Measurements from ENCODE around the gene MBD4.

The MBD4 gene

DNA sequence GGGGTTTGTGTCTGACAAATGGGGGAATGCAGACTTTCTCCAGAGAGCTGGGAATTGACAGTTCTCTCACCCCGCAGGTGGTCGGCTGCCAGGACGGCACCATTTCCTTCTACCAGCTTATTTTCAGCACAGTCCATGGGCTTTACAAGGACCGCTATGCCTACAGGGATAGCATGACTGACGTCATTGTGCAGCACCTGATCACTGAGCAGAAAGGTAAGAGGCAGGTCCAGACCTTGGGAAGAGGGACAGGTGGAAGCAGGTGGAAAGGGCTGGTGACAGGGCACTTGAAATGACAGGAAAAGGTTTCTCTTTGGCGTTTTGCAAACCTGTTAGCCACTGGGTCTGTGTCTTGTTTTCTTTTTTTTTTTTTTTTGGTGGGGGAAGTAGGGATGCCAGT is 36.8 kb upstream of the MBD4 start:
- H3K9ac ChIP-seq (ENCODE audit: low read length) = no peak overlapping the region
- H3K27me3 ChIP-seq (ENCODE audit: control insufficient read depth, insufficient read depth, low read length) = no peaks in the 10 kb centered on the region
- H3K4me3 ChIP-seq (ENCODE audit: low read length) = no peak overlapping the region
- H3K36me3 ChIP-seq (ENCODE audit: control insufficient read depth, insufficient read depth, low read length) = peaks cover 12% of the 10 kb centered on the region
- H3K4me1 ChIP-seq (ENCODE audit: control insufficient read depth, insufficient read depth, low read length) = no peaks in the 10 kb centered on the region
- H3K27ac ChIP-seq (ENCODE audit: low read depth, low read length) = no peak overlapping the region

DNA sequence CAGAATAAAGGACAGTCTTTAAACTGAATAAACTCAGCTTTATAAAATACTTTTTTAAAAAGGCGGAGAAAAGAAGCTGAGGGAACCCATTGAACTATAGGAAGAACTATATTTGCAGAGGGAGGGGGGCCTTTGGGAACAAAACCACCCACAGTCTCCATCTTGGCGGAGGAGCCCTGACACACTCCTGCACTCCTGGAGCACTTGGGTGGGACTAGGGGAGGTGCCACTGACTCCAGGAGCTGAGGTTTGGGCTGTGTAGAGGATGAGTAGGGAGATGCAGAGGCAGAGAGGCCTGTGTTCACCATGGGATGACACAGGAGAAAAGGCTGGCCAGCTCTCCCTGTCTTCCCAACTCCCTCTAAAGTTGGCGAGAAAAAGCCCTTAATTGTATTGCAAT is 36.1 kb upstream of the MBD4 start:
- no peaks in the 10 kb centered on the region for H3K27me3 ChIP-seq (ENCODE audit: control insufficient read depth, insufficient read depth, low read length)
- H3K27ac ChIP-seq (ENCODE audit: low read depth, low read length) = no peak overlapping the region
- no peak overlapping the region for H3K9ac ChIP-seq (ENCODE audit: low read length)
- H3K4me3 ChIP-seq (ENCODE audit: low read length) = no peak overlapping the region
- no peaks in the 10 kb centered on the region for H3K4me1 ChIP-seq (ENCODE audit: control insufficient read depth, insufficient read depth, low read length)
- peaks cover 12% of the 10 kb centered on the region for H3K36me3 ChIP-seq (ENCODE audit: control insufficient read depth, insufficient read depth, low read length)

DNA sequence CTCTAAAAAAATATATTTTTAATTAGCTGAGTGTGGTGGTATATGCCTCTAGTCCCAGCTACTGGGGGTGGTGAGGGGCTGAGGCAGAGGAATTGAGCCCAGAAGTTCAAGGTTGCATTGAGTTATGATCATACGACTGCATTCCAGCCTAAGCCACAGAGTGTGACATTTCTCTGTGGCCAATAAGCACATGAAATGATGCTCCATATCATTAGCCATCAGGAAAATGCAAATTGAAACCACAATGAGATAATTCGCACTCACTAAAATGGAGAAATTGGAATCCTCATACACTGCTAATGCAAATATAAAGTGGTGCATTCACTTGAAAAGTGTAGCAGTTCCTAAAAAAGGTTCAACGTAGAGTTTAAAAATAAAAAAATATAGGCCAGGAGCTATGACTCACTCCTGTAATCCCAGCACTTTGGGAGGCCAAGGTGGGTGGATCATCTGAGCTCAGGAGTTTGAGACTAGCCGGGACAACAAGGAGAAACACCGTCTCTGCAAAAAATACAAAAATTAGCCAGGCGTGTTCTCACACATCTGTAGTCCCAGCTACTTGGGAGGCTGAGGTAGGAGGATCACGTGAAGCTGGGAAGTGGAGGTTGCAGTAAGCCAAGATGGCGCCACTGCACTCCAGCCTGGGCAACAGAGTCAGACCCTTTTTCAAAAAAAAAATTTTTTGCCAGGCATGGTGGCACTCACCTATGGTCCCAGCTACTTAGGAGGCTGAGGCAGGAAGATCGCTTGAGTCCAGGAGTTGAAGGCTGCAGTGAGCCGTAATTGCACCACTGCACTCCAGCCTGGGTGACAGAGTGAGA is 35.4 kb upstream of the MBD4 start:
- H3K4me3 ChIP-seq (ENCODE audit: low read length) = no peak overlapping the region
- no peaks in the 10 kb centered on the region for H3K4me1 ChIP-seq (ENCODE audit: control insufficient read depth, insufficient read depth, low read length)
- H3K27ac ChIP-seq (ENCODE audit: low read depth, low read length) = no peak overlapping the region
- H3K9ac ChIP-seq (ENCODE audit: low read length) = no peak overlapping the region
- H3K36me3 ChIP-seq (ENCODE audit: control insufficient read depth, insufficient read depth, low read length) = peaks cover 12% of the 10 kb centered on the region
- H3K27me3 ChIP-seq (ENCODE audit: control insufficient read depth, insufficient read depth, low read length) = no peaks in the 10 kb centered on the region

DNA sequence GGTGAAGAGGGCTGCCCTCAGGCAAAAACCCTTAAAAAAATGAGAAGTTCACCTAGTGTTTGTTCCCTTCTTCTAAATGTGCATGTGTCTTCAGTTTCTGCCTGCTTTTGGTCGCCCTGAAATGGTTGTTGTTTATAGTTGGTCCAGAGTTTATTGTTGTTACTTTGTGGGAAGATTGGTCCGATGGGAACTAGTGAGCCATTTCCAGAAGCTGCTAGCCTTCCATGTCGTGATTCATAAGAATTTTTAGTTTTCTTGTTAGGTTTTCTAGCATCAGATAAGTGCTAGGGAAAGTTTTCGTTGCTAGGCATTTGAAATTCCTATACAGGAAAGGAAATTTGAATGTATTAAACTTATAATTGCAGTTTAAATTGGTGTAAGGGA is 34.0 kb upstream of the MBD4 start:
- Histone ChIP-seq H3K4me3 (ENCODE audit: low read length) (no peak overlapping the region), H3K9ac (ENCODE audit: low read length) (no peak overlapping the region), H3K4me1 (ENCODE audit: control insufficient read depth, insufficient read depth, low read length) (no peaks in the 10 kb centered on the region), H3K27me3 (ENCODE audit: control insufficient read depth, insufficient read depth, low read length) (no peaks in the 10 kb centered on the region), H3K36me3 (ENCODE audit: control insufficient read depth, insufficient read depth, low read length) (peaks cover 5% of the 10 kb centered on the region), H3K27ac (ENCODE audit: low read depth, low read length) (no peak overlapping the region)

DNA sequence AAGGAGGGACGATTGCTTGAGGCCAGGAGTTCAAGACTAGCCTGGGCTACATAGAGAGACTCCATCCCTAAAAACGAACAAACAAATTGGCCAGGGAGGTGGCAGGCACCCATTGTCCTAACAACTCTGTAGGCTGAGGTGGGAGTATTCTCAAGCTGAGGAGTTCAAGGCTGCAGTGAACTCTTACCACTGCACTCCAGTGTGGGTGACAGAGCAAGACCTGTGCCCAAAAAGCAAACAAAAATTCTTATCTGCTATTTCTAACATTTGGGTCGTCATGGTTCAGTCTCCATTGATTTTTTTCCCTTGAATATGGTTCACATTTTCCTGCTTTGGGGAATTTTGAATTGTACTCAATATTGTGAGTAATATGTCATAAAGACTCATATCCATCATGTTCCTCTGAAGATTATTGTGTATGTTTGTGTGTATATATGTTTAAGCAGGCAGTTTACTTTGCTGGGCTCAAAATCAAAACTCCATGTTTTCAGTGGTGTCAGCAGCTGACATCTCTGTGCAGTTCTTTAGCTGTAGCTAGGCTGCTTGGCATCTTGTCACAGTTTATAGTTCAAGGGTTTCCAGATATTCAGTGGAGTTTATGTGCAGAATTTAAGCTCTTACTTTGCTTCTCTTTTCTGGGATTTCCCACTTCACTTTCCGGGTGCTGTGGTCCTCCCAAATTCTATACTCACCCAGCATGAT is 33.5 kb upstream of the MBD4 start:
- H3K27me3 ChIP-seq (ENCODE audit: control insufficient read depth, insufficient read depth, low read length) = no peaks in the 10 kb centered on the region
- no peak overlapping the region for H3K9ac ChIP-seq (ENCODE audit: low read length)
- H3K4me3 ChIP-seq (ENCODE audit: low read length) = no peak overlapping the region
- H3K27ac ChIP-seq (ENCODE audit: low read depth, low read length) = no peak overlapping the region
- H3K36me3 ChIP-seq (ENCODE audit: control insufficient read depth, insufficient read depth, low read length) = peaks cover 5% of the 10 kb centered on the region
- no peaks in the 10 kb centered on the region for H3K4me1 ChIP-seq (ENCODE audit: control insufficient read depth, insufficient read depth, low read length)

DNA sequence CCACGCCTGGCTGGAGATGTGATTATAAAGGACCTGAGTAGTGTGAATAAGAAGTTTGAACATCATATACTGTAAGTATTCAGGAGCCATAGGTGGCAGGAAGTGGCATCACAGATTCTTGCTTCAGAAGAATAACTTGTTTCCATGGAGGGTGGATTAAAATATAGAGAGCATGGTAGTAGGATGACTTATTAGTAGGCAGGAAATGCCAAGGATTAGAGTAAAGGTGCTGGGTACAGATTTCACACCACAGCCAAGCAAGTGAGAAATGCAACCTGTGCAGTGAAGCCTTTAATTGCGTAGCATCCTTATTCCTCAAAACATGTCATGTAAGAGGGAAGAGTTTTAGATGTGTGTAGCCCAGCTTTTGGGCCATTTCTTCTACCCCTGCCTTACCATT is 31.1 kb upstream of the MBD4 start:
- Histone ChIP-seq H3K4me3 (ENCODE audit: low read length) (no peak overlapping the region), H3K9ac (ENCODE audit: low read length) (no peak overlapping the region), H3K4me1 (ENCODE audit: control insufficient read depth, insufficient read depth, low read length) (no peaks in the 10 kb centered on the region), H3K36me3 (ENCODE audit: control insufficient read depth, insufficient read depth, low read length) (no peaks in the 10 kb centered on the region), H3K27ac (ENCODE audit: low read depth, low read length) (no peak overlapping the region), H3K27me3 (ENCODE audit: control insufficient read depth, insufficient read depth, low read length) (no peaks in the 10 kb centered on the region)

DNA sequence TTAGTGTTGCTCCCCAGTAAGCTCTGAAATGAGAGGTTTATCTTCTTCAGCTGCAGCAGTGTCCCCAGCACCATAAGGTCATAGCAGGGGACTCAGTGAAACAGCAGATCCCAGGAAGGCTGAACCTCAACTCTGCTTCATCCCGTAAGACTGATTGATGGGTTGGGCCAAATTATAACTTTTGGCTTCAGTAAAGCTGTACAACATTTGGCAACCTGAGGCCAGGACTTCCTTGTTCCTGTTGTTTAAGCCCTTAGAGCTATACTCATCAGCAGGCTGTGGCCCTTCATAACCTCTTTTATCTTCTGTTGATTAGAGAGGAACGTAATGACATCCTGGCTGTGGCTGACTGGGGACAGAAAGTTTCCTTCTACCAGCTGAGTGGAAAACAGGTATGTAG is 29.3 kb upstream of the MBD4 start:
- no peak overlapping the region for H3K27ac ChIP-seq (ENCODE audit: low read depth, low read length)

DNA sequence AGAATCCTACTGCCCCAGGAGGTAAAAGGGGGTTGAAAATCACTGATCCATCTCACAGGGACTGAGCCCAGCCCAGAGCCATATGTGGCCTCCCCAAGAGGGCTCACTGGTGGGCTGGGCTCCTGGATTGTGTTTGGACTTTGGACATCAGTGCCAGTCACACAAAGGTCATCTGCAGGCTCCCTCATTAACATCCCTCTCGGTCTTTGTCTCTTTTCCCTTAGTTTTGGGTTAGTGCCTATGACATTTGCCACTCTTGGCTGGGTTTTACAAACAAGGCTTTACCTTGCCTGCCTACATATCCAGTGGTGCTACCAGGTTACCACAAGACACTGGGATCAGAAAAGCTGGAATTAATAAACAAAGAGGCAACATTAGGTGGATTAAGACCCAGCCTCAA is 28.2 kb upstream of the MBD4 start:
- H3K9ac ChIP-seq (ENCODE audit: low read length) = no peak overlapping the region
- H3K27me3 ChIP-seq (ENCODE audit: control insufficient read depth, insufficient read depth, low read length) = no peaks in the 10 kb centered on the region
- H3K27ac ChIP-seq (ENCODE audit: low read depth, low read length) = no peak overlapping the region
- H3K4me3 ChIP-seq (ENCODE audit: low read length) = no peak overlapping the region
- no peaks in the 10 kb centered on the region for H3K4me1 ChIP-seq (ENCODE audit: control insufficient read depth, insufficient read depth, low read length)
- H3K36me3 ChIP-seq (ENCODE audit: control insufficient read depth, insufficient read depth, low read length) = no peaks in the 10 kb centered on the region

More for the DNA sequence above, 29.3 kb upstream of the MBD4 start:
- no peaks in the 10 kb centered on the region for H3K27me3 ChIP-seq (ENCODE audit: control insufficient read depth, insufficient read depth, low read length)
- no peak overlapping the region for H3K9ac ChIP-seq (ENCODE audit: low read length)
- no peak overlapping the region for H3K4me3 ChIP-seq (ENCODE audit: low read length)
- H3K4me1 ChIP-seq (ENCODE audit: control insufficient read depth, insufficient read depth, low read length) = no peaks in the 10 kb centered on the region
- no peaks in the 10 kb centered on the region for H3K36me3 ChIP-seq (ENCODE audit: control insufficient read depth, insufficient read depth, low read length)

DNA sequence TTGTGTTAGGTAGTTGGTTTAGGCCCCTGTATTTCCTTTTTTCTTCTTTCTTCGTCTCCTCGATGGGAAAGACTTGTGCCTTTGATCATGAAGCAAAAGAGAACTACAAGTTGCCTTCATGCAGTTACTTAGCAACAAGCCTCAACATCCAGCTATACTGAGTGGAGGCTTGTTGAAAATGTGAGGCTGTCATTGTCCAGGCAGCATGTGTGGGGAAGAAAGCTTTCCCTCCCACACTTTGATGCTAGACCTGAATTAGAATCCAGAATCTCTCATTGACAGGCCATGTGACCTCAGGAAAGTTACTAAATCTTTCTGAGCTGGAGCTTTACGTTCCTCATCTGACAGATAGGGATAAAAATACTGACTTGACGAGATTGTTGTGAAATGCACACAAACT is 24.0 kb upstream of the MBD4 start:
- no peaks in the 10 kb centered on the region for H3K4me1 ChIP-seq (ENCODE audit: control insufficient read depth, insufficient read depth, low read length)
- no peak overlapping the region for H3K4me3 ChIP-seq (ENCODE audit: low read length)
- H3K9ac ChIP-seq (ENCODE audit: low read length) = no peak overlapping the region
- no peaks in the 10 kb centered on the region for H3K27me3 ChIP-seq (ENCODE audit: control insufficient read depth, insufficient read depth, low read length)
- H3K27ac ChIP-seq (ENCODE audit: low read depth, low read length) = no peak overlapping the region
- no peaks in the 10 kb centered on the region for H3K36me3 ChIP-seq (ENCODE audit: control insufficient read depth, insufficient read depth, low read length)

DNA sequence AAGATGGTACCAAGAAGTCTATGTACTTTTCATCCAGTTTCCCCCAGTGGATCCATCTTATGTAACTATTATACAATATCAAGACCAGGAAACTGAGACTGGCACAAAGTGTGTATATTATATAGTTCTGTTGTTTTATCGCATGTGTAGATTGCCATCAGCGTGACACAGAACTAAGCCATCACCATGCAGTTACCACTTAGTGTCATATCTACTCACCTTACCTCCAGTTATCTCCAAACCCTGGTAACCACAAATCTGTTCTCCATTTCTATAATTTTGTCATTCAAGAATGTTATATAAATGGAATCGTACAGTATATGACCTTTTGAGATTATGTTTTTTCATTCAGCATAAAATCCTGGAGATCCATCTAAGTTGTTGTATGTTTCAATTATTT is 23.3 kb upstream of the MBD4 start:
- Histone ChIP-seq H3K36me3 (ENCODE audit: control insufficient read depth, insufficient read depth, low read length) (no peaks in the 10 kb centered on the region), H3K9ac (ENCODE audit: low read length) (no peak overlapping the region), H3K27me3 (ENCODE audit: control insufficient read depth, insufficient read depth, low read length) (no peaks in the 10 kb centered on the region), H3K4me3 (ENCODE audit: low read length) (no peak overlapping the region), H3K4me1 (ENCODE audit: control insufficient read depth, insufficient read depth, low read length) (no peaks in the 10 kb centered on the region), H3K27ac (ENCODE audit: low read depth, low read length) (no peak overlapping the region)

DNA sequence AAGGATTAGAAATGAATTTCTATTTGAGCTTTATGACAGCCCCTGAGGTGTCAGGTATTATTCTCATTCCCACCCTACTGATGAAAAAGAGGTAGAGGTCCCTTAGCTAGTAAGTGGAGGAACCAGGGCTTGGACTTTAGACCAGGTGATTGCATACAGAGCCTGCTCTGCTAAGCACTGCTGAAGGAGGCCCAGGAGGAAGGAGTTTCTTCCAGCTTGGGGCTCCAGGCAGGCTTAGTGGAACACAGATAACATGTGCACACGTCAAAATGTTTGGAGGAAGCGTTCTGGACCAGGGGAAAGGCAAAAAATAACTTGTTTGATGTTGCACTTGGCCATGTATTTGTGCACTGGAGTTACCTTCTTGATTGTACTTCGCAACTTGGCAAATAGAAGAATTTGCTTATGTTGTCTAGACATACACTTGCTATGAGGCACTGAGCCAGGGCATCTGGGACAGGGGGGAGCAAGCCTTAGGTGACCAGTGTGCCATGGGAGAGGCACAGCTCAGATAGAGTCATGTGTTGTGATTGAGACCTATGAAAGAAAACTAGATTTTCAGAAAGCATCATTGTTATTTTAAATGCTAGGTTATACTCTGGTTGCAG is 22.7 kb upstream of the MBD4 start:
- Histone ChIP-seq H3K27me3 (ENCODE audit: control insufficient read depth, insufficient read depth, low read length) (no peaks in the 10 kb centered on the region), H3K9ac (ENCODE audit: low read length) (no peak overlapping the region), H3K4me1 (ENCODE audit: control insufficient read depth, insufficient read depth, low read length) (no peaks in the 10 kb centered on the region), H3K36me3 (ENCODE audit: control insufficient read depth, insufficient read depth, low read length) (no peaks in the 10 kb centered on the region), H3K4me3 (ENCODE audit: low read length) (no peak overlapping the region), H3K27ac (ENCODE audit: low read depth, low read length) (no peak overlapping the region)

DNA sequence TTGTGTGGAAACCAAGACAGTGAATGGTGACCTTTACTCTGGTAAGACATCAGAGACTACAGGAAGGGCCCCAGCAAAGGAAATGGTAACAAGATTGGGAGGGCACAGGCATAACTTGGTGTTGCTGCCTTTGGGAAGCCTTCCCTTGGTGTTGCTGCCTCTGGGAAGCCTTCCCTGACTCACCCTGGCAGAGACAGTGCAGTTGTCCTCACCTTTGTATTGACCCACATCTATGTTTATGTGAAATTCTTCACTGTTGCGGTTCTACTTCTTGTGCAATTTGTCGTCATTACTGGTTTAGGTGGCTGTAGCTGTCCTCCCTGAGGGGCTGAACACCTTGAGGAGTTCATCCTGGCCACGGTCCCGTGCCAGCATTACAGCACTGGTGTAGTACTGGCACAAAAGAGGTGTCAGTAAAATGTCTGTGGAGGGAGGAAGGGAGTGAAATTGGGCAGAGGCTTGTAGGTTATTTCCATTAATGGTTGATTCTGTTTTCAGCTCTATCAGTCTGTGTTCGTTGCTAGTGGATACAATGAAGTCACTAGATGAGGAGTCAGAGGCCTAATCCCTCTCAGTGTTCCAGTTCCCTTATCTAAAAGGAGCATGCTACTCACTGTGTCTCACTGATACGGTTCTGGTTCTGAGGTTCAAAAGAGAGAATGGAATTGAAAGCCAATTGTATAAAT is 21.9 kb upstream of the MBD4 start:
- Histone ChIP-seq H3K4me3 (ENCODE audit: low read length) (no peak overlapping the region), H3K27me3 (ENCODE audit: control insufficient read depth, insufficient read depth, low read length) (no peaks in the 10 kb centered on the region), H3K27ac (ENCODE audit: low read depth, low read length) (no peak overlapping the region), H3K36me3 (ENCODE audit: control insufficient read depth, insufficient read depth, low read length) (peaks cover 2% of the 10 kb centered on the region), H3K9ac (ENCODE audit: low read length) (no peak overlapping the region), H3K4me1 (ENCODE audit: control insufficient read depth, insufficient read depth, low read length) (no peaks in the 10 kb centered on the region)
